GM18517 (cell line): ENCODE data around the gene AGAP1.
"Not testable (repeated sequence)": the region's sequence is repeated elsewhere in the genome, so short reads cannot be mapped to it uniquely, and the experiment has no call there.

Experiments
- ATAC-seq: cut with Tn5 transposase; IDR thresholded peaks from one replicate; pipeline ENCODE4 v1.9.1; 2021; ENCODE audit warnings: mild to moderate bottlenecking, moderate library complexity; ENCODE audit not compliant: unreplicated experiment

Gene AGAP1

GRCh38 chr2:235584638-235585007 lies 90.8 kb downstream of the AGAP1 start:
- no peak for ATAC-seq

DNA sequence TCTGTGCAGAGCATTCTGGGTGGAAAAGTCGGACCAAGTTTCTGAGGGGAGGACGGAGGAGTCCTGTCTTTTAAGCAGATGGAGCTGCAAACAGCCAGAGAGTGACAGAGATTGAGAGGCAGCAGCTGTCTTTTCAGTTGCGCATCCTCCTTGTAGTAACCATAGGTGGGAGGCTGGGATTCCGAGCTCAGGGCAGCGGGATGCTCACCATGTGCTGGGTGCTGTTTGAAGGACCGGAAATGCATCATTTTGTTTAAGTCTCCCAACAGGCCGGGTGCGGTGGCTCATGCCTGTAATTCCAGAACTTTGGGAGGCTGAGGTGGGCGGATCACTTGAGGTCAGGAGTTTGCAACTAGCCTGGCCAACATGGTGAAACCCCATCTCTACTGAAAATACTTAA lies 93.4 kb downstream of the AGAP1 start:
- no peak for ATAC-seq

GRCh38 chr2:235588750-235589149 lies 94.9 kb downstream of the AGAP1 start:
- no peak for ATAC-seq

DNA sequence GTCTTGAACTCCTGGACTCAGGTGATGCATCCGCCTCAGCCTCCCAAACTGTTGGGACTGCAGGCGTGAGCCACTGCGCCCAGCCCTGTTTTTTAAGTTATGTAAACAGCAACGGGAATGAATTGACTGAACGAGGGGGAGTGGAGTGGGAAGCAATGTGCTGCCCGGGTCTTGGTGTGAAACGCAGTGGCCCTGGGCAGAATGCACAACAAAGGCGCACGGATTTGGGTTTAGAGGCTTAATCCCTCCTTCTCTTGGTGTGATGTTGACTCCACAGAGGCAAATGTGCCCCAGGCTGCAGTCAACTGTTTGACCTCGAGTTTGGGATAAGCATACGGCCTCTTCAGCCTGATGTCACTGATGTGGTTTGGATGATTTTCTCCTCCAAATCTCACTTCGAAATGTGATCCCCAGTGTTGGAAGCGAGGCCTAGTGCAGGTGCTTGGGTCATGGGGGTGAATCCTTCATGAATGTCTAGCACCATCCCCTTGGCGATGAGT lies 97.4 kb downstream of the AGAP1 start:
- ATAC-seq = no peak

- ATAC-seq = no peak
Observed at GRCh38 chr2:235591921-235592320, 98.1 kb downstream of the AGAP1 start.

- no peak for ATAC-seq
Observed at GRCh38 chr2:235592430-235592829, 98.6 kb downstream of the AGAP1 start.

DNA sequence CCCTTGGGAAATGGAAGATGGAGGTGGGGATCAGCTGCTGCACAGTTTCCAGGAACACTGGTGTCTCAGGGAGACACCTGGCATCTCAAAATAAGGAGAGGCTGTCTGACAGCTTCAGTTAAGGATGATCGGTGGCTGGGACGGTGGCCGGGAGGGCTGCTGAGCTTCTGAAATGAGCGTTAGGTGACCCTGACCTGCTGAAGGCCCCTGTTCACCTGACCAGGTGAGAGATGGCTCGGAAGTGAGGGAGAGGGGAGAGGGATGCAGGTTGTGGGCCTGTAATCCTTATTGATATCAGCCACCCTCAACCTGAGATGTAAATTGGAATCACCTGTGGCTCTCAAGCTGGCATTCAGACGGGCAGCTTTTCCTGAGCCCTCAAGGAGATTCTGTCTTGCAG lies 99.0 kb downstream of the AGAP1 start:
- ATAC-seq = no peak

DNA sequence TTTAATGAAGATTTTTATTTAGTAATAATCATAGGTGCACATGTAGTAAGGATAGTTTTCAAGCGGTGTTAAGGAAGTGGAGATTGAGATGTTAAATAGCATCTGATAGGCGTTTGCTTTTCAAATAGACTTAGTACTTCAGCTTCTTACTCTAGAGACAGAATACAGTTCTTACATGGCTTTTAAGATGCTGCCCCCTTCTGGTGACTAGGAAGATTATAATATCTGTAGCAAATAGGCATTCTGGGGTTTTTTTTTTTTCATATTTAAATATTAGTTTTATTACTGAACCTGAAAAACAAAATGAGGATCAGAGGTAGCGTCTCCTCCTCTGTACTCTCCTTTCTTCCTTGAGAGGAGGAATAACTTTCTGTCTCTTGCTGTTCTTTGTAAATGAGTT lies 100.2 kb downstream of the AGAP1 start:
- no peak for ATAC-seq

- ATAC-seq = no peak
Observed at GRCh38 chr2:235594964-235595363, 101.1 kb downstream of the AGAP1 start.

DNA sequence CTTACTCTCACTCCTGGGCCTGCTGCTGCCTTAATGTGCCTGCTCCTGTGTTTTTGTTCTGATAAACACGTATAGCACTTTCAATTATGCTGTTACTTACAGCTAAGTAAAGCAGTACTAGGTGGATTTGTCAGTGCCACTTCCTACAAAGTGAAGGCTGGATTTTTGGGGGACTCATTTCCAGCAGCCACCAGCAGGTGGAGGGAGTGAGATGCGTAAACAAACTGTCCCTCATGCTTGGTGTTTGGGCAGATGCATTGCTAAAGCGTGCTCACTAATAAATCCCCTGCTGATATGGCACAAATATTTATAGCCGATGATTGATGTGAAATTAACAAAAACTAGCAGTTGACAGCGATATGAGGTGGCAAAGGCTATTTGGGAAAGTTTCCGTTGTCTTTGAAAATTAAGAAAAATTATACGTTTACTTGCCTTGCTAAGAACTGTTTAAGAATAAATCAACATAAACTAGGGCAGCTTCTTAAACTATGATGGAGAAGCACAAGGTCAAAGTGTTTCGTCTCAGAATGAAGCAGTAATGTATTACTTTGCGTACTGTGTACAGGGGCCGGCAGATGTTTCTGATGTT lies 101.7 kb downstream of the AGAP1 start:
- ATAC-seq = no peak

- no peak for ATAC-seq
Observed at GRCh38 chr2:235596272-235596671, 102.4 kb downstream of the AGAP1 start.

GRCh38 chr2:235597081-235597615 lies 103.3 kb downstream of the AGAP1 start:
- ATAC-seq = no peak

GRCh38 chr2:235598026-235598425 lies 104.2 kb downstream of the AGAP1 start:
- no peak for ATAC-seq

- ATAC-seq = no peak
Observed at GRCh38 chr2:235598532-235599531, 105.0 kb downstream of the AGAP1 start.

GRCh38 chr2:235599596-235600338 lies 105.9 kb downstream of the AGAP1 start:
- ATAC-seq = no peak

DNA sequence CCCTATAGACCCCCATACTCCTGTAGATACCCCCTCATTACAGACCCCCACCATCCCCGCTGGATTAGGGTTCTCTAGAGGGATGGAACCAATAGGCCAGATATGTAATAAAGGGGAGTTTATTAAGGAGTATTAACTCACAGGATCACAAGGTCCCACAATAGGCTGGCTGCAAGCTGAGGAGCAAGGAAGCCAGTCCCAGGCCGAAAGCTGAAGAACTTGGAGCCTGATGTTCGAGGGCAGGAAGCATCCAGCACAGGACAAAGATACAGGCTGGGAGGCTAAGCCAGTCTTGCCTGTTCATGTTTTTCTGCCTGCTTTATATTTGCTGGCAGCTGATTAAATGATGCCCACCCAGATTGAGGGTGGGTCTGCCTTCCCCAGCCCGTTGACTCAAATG lies 106.6 kb downstream of the AGAP1 start:
- ATAC-seq = no peak

DNA sequence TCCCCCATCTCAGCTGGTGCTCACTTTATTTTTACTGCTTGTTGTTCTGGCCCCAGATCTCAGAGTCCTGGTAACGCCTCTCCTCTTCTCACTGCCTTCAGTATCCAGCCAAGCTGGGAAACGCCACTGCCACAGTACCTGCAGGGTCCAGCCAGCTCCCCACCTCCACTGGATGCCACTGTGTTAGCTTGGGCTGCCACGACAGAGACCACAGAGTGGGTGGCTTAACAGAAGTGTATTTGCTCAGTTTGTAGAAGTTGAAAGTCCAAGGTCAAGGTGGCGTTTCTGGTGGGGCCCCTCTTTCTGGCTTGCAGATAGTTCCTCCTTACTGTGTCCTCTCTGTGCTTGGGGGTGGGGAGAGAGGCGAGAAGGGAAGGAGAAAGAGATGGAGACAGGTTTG lies 107.1 kb downstream of the AGAP1 start:
- no peak for ATAC-seq

- ATAC-seq = no peak
Observed at GRCh38 chr2:235601960-235602704, 108.3 kb downstream of the AGAP1 start.

GRCh38 chr2:235602971-235603370 lies 109.1 kb downstream of the AGAP1 start:
- not testable (repeated sequence) for ATAC-seq

DNA sequence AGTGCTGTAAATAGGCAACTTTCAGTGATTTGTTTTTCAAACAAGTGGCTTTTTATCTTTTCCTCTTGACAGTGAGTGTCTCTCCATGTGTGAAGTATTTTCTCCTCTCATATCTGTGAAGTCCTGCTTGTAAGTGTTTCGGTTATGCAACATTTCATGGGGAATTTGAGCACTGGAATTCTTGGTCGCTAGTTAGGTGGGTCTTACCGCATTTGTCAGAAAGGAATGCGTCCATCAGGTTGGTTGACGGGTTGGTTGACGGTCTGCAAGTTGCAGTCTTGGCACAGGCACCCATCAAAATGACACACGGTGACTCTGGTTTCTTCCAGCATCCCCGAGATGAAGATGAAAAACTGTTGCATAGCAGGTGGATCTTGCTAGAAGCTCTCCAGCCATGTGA lies 109.8 kb downstream of the AGAP1 start:
- no peak for ATAC-seq
